ENCODE results near the gene CHMP4B. TPM values are rescaled to one million over a fixed set of nuclear protein-coding genes. Genes with fewer than 3 reads are reported as not detected.

CHMP4B gene
- total RNA-seq, 1 donor from 2014 or later = 59.2 TPM

DNA sequence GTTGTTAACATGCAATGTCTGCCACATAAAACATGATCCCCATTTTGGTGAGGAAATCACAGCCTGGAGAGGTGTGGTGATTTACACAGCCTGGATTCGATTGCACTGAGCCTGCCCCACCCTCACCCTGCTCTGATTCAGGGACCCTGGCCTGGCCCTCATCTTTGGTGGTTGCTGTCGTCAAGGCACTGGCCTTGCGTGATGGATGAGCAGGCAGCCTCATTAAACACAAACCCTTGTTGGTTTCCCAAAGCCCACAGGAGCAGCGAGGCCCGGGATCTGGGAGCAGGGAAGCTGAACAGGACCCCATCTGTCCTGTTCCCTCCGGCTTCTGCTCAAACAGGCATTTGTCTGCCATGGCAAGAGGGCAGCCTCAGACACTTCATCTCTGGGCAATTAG is 70.8 kb downstream of the CHMP4B start:
- no peak for DNase-seq (ENCODE audit: low read depth)
- TF ChIP-seq CTCF (IDR thresholded peaks at IDR 0.05; ENCODE audit: insufficient read depth, low read length, poor library complexity, severe bottlenecking) = no peak
- Histone ChIP-seq H3K36me3 (ENCODE audit: control insufficient read depth, insufficient read depth, low read length) (no peaks in the 10 kb centered on the region), H3K27me3 (ENCODE audit: control insufficient read depth, insufficient read depth, low read length) (peaks cover 20% of the 10 kb centered on the region), H3K4me3 (ENCODE audit: low read depth, low read length) (no peak overlapping the region)

GRCh38 chr20:33882481-33882880 is 71.3 kb downstream of the CHMP4B start:
- no peak for TF ChIP-seq CTCF (IDR thresholded peaks at IDR 0.05; ENCODE audit: insufficient read depth, low read length, poor library complexity, severe bottlenecking)
- H3K27me3 ChIP-seq (ENCODE audit: control insufficient read depth, insufficient read depth, low read length) = peaks cover 20% of the 10 kb centered on the region
- no peaks in the 10 kb centered on the region for H3K36me3 ChIP-seq (ENCODE audit: control insufficient read depth, insufficient read depth, low read length)
- no peak for DNase-seq (ENCODE audit: low read depth)
- no peak overlapping the region for H3K4me3 ChIP-seq (ENCODE audit: low read depth, low read length)

DNA sequence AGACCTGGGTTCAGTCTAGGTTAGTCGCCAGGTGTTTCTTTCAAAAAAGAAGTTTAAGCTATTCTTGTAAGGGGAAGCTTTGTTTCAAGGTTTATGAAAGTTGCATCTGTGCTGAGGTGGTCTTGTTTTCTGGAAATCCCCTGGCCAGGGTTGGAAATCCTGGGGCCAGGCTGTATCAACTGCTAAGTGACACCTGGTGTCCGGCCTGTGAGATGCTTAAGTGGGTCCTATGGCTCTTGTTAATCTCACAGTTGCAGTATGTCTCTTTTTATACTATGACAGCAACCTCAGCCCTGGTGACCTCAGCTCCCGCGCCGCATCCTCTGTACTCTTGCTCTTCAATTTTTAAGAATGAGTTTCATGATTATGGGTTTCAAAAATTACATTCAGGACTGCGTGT is 72.0 kb downstream of the CHMP4B start:
- Histone ChIP-seq H3K36me3 (ENCODE audit: control insufficient read depth, insufficient read depth, low read length) (no peaks in the 10 kb centered on the region), H3K27me3 (ENCODE audit: control insufficient read depth, insufficient read depth, low read length) (peaks cover 20% of the 10 kb centered on the region), H3K4me3 (ENCODE audit: low read depth, low read length) (no peak overlapping the region)
- no peak for DNase-seq (ENCODE audit: low read depth)
- no peak for TF ChIP-seq CTCF (IDR thresholded peaks at IDR 0.05; ENCODE audit: insufficient read depth, low read length, poor library complexity, severe bottlenecking)

- DNase-seq (ENCODE audit: low read depth) = no peak
- no peaks in the 10 kb centered on the region for H3K36me3 ChIP-seq (ENCODE audit: control insufficient read depth, insufficient read depth, low read length)
- peaks cover 20% of the 10 kb centered on the region for H3K27me3 ChIP-seq (ENCODE audit: control insufficient read depth, insufficient read depth, low read length)
- no peak overlapping the region for H3K4me3 ChIP-seq (ENCODE audit: low read depth, low read length)
- TF ChIP-seq CTCF (IDR thresholded peaks at IDR 0.05; ENCODE audit: insufficient read depth, low read length, poor library complexity, severe bottlenecking) = no peak
These were observed 73.5 kb downstream of the CHMP4B start for GRCh38 chr20:33884633-33885032.

DNA sequence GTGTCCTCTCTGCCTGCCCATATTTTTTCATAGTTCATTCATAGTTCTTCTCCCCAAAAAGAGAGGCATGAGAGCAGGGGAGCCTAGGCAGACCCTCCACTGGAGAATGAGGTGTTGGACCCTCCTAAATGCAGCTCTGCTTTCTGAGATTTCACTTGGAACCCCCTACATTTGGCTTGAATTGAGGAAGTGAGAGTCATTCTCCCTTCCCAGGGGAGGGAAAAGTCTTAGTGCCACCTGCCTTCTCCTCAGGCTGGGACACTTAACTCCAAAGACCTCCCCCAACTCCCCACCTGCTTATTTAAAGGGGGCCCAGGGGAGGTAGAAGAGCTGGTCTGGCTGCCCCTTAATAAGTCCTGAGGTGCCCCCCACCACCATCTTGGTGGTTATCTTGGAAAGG is 78.2 kb downstream of the CHMP4B start:
- no peak for DNase-seq (ENCODE audit: low read depth)
- TF ChIP-seq CTCF (IDR thresholded peaks at IDR 0.05; ENCODE audit: insufficient read depth, low read length, poor library complexity, severe bottlenecking) = no peak
- Histone ChIP-seq H3K27me3 (ENCODE audit: control insufficient read depth, insufficient read depth, low read length) (no peaks in the 10 kb centered on the region), H3K36me3 (ENCODE audit: control insufficient read depth, insufficient read depth, low read length) (no peaks in the 10 kb centered on the region), H3K4me3 (ENCODE audit: low read depth, low read length) (no peak overlapping the region)

DNA sequence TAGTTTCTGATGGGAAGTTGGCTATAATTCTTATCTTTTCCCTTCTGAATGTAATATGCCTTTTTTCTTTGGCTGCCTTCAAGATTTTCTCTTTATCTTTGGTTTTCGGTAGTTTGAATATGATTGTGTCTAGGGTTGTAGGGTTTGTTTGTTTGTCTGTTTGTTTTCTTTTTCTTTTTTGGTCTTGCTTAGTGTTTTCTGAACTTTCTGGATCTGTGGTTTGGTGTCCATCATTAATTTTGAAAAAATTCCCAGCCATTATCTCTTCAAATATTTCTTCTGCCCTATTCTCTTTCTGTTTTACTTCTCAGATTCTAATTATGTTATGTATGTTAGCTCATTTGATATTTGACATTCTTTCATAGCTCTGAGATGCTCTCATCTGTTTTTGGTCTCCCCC is 79.4 kb downstream of the CHMP4B start:
- no peak for TF ChIP-seq CTCF (IDR thresholded peaks at IDR 0.05; ENCODE audit: insufficient read depth, low read length, poor library complexity, severe bottlenecking)
- Histone ChIP-seq H3K27me3 (ENCODE audit: control insufficient read depth, insufficient read depth, low read length) (no peaks in the 10 kb centered on the region), H3K36me3 (ENCODE audit: control insufficient read depth, insufficient read depth, low read length) (no peaks in the 10 kb centered on the region), H3K4me3 (ENCODE audit: low read depth, low read length) (no peak overlapping the region)
- DNase-seq (ENCODE audit: low read depth) = no peak

All from kidney epithelial cell (primary cell).